Measurements from ENCODE around the gene TNS1. TPM values are rescaled to one million over a fixed set of nuclear protein-coding genes. Genes with fewer than 3 reads are reported as not detected.

Gene TNS1
- total RNA-seq, 1 donor from 2014 or later: 1.6 TPM

DNA sequence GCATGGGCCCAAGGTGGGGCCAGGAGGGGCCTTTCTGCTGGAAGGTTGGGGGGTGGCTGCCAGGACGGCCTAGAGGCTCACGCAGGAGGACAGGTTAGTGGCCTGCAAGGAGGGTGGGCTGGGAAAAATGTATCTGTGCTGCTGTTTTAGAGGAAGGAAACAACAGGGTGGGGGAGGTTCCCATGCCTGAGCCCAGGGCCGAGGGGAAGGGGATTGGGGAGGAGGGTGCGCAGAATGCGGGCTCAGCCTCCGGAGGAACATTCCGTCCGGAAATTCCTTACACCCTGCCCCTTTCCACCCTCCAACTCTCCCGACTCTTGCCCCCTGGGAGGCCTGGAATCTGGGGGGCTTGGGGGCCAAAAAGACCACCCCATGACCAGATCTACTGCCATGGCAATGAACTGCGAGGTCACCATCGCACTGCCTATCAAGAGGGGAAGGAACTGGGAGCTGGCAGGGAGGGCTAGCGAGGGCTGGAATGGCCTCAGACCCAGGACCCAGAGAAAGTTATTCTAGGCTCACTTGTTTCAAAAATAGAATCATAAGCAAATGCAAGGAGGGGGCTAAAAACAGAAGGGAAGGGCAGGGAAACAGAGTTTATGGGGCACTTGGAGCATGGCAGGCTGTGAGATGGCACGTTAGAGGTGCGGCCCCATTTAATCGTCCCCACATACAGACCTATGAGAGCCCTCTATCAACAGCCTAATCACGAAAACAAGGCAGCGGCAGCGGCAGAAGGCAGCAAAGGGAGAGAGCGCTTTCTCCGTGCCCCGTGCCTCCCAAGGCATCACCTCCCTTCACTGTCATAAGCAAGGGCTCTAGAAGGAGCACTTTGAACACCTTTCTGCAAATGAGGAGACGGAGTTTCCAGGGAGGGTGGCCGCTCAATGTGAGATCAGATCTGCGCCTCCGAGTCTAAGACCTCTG is 90.4 kb downstream of the TNS1 start:
- no peak overlapping the region for H3K4me3 ChIP-seq (ENCODE audit: low read depth, low read length)

DNA sequence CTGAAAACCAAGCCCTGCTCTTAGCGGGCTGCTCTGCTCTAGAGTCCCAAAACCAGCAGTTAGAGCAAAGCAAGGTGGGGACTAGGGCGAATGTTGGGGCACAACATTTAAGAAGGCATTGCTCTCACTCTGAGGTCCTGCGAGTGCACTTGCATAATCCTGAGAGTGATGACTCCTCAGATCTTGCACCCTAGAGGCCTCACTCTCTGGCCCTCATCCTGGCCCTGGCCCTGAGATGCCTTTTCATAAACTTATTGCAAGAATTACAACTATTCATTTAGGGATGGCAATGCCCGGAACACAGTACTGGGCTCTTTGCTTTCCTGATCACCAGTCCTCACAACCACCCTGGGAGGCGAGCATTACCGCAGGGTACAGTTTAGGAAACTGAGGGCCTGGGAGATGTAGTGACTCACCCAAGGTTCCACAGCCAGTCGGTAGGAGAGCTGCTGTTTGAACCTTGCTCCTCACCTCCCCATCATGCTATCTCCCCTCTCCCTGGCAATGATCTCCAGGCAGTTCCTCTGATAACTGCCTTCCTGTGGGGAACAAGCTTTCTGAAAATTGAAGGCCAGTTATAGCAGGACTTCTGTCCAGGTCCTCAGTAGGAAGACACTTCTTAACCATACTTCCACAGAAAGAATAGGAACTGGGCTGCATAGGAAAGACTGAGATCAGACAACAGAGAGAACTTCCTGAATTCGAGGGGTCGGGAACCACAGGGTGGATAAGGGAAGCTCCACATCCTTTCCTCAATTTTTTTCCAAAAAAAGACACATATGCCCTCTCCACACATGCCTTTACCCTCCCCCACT is 91.3 kb downstream of the TNS1 start:
- FAIRE-seq (no peak), DNase-seq (ENCODE audit: low read depth) (no peak)
- Histone ChIP-seq H3K27me3 (ENCODE audit: control insufficient read depth, insufficient read depth, low read length) (peaks cover 1% of the 10 kb centered on the region), H3K4me3 (ENCODE audit: low read depth, low read length) (no peak overlapping the region), H3K36me3 (ENCODE audit: control insufficient read depth, insufficient read depth, low read length) (peaks cover 2% of the 10 kb centered on the region)
- TF ChIP-seq, protein P1, sequence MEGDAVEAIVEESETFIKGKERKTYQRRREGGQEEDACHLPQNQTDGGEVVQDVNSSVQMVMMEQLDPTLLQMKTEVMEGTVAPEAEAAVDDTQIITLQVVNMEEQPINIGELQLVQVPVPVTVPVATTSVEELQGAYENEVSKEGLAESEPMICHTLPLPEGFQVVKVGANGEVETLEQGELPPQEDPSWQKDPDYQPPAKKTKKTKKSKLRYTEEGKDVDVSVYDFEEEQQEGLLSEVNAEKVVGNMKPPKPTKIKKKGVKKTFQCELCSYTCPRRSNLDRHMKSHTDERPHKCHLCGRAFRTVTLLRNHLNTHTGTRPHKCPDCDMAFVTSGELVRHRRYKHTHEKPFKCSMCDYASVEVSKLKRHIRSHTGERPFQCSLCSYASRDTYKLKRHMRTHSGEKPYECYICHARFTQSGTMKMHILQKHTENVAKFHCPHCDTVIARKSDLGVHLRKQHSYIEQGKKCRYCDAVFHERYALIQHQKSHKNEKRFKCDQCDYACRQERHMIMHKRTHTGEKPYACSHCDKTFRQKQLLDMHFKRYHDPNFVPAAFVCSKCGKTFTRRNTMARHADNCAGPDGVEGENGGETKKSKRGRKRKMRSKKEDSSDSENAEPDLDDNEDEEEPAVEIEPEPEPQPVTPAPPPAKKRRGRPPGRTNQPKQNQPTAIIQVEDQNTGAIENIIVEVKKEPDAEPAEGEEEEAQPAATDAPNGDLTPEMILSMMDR (IDR thresholded peaks at IDR 0.05; ENCODE audit: insufficient read depth, low read length, severe bottlenecking): no peak

More for the DNA sequence above, 90.4 kb downstream of the TNS1 start:
- no peaks in the 10 kb centered on the region for H3K27me3 ChIP-seq (ENCODE audit: control insufficient read depth, insufficient read depth, low read length)
- peaks cover 2% of the 10 kb centered on the region for H3K36me3 ChIP-seq (ENCODE audit: control insufficient read depth, insufficient read depth, low read length)
- FAIRE-seq (no peak), DNase-seq (ENCODE audit: low read depth) (no peak)
- TF ChIP-seq, protein P1 (IDR thresholded peaks at IDR 0.05; ENCODE audit: insufficient read depth, low read length, severe bottlenecking): no peak

DNA sequence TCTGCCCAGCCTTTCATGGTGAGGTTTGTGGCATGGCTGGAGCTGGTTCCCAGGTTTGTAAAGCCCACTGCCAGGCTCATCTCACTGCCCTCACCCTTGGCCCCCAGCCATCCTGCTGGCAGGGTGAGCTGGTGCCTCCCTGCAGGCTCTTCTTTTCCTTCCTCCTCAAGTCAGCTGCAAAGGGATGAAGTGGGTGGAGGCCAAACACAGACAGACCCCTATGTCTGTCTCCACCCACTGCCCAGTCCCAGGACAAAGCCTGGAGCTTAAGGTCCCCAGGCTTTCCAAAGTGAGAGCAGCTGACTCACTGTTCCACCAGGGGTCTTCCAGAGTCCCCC is 92.0 kb downstream of the TNS1 start:
- Histone ChIP-seq H3K27me3 (ENCODE audit: control insufficient read depth, insufficient read depth, low read length) (peaks cover 1% of the 10 kb centered on the region), H3K4me3 (ENCODE audit: low read depth, low read length) (no peak overlapping the region), H3K36me3 (ENCODE audit: control insufficient read depth, insufficient read depth, low read length) (peaks cover 2% of the 10 kb centered on the region)
- no peak for DNase-seq (ENCODE audit: low read depth)
- FAIRE-seq: no peak
- TF ChIP-seq, protein P1 (IDR thresholded peaks at IDR 0.05; ENCODE audit: insufficient read depth, low read length, severe bottlenecking): no peak

DNA sequence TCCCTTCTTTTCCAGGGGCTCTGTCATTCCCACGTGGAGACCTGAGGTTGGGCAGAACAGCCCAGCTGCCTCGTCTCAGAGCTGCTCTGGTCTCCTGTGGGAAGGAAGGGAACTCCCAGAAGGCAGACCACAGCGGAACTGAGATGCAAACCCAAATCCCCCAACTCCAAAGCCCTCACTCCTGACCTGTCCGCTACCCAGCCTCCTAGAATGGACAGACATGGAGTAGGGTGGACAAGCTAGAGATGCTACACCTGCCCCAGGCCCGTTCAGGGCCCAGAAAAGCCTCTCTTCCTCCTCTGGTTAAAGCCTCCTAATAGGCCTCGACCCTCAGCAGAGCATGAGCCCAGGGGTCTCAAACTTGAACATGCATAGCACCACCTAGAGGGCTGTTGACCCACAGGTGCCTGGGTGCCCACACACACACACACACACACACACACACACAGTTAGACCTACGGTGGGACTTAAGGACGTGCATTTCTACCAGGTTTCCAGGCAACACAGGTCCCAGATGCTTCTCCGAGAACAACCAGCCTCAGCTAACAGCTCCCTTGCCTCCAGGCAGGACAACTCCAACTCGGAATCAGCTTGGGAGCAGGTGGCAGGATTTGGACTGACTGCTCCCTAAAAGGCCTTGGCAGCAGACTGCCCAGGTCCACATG is 93.5 kb downstream of the TNS1 start:
- peaks cover 1% of the 10 kb centered on the region for H3K27me3 ChIP-seq (ENCODE audit: control insufficient read depth, insufficient read depth, low read length)
- no peak for FAIRE-seq
- no peak for DNase-seq (ENCODE audit: low read depth)

DNA sequence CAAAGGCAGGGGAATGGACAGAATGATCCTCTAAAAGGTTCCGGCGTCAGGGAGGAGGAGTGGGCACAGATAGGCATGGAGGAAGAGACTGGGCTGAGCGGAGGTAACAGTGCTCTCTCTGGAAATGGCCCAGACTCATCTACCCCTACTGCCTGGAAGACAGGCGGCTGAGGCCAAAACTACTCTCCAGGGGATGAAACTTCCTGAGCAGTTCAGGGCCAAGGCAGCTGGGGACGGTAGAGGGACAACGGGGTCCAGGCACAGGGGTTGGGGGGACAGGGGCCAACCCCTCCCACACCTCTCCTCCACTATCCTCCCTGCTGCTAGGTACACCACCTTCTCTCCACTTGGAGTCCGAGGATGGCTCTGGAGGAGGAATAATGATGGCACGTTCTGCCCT is 94.3 kb downstream of the TNS1 start:
- TF ChIP-seq, protein P1 (IDR thresholded peaks at IDR 0.05; ENCODE audit: insufficient read depth, low read length, severe bottlenecking): no peak
- Histone ChIP-seq H3K36me3 (ENCODE audit: control insufficient read depth, insufficient read depth, low read length) (no peaks in the 10 kb centered on the region), H3K4me3 (ENCODE audit: low read depth, low read length) (no peak overlapping the region), H3K27me3 (ENCODE audit: control insufficient read depth, insufficient read depth, low read length) (peaks cover 1% of the 10 kb centered on the region)
- no peak for FAIRE-seq
- no peak for DNase-seq (ENCODE audit: low read depth)

More for the DNA sequence above, 93.5 kb downstream of the TNS1 start:
- no peaks in the 10 kb centered on the region for H3K36me3 ChIP-seq (ENCODE audit: control insufficient read depth, insufficient read depth, low read length)
- TF ChIP-seq, protein P1 (IDR thresholded peaks at IDR 0.05; ENCODE audit: insufficient read depth, low read length, severe bottlenecking): no peak
- no peak overlapping the region for H3K4me3 ChIP-seq (ENCODE audit: low read depth, low read length)
